ENCODE data around the gene PNMT. TPM values are rescaled to one million over a fixed set of nuclear protein-coding genes. Genes with fewer than 3 reads are reported as not detected.

PNMT gene
- total RNA-seq, 4 donors from 2014 or later: 1.4 to 28.1 (median 1.8) TPM

DNA sequence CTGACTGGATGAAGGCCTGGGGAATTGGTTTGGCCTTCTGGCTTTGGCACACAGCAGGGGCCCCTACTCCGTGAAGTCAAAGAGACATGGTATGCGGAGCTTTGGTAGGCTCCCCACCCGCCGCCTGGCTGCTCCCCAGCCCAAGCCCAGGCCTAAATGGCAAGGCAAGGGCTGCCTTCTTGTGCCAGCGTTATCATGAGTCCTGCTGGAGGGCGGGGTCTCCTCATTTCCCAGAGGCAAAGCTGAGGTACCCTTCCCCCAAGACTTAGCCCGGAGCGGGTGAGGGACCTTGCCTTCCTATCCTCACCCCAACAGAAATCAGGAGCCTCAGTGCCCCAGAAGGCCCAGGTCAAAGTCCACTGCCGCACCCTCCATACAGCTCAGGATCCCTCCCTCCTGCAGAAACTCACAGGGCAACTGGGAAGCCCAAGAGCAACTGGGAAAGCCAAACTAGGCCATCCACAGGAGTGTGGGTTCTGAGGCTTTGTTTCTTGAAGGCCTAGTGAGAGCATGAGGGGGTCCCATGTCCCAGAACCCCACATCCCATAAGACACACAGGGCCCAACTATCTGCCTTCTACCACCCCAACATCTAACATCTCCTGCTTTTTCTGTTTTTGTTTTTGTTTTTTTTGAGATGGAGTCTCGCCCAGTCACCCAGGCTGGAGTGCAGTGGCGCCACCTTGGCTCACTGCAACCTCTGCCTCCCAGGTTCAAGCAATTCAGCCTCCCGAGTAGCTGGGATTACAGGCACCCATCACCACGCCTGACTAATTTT lies 10.3 kb downstream of the PNMT start:
- Histone ChIP-seq H3K4me3 (no peak overlapping the region), H3K9me3 (no peaks in the 10 kb centered on the region), H3K36me3 (peaks cover 0 to 3% (median 0%) of the 10 kb centered on the region in 3 donors), H3K27ac (peak overlapping the region; percentile 68 to 89 (median 71)), H3K4me1 (peaks cover 9 to 48% (median 16%) of the 10 kb centered on the region in 4 donors), H3K27me3 (no peaks in the 10 kb centered on the region)
- TF ChIP-seq, protein P1, sequence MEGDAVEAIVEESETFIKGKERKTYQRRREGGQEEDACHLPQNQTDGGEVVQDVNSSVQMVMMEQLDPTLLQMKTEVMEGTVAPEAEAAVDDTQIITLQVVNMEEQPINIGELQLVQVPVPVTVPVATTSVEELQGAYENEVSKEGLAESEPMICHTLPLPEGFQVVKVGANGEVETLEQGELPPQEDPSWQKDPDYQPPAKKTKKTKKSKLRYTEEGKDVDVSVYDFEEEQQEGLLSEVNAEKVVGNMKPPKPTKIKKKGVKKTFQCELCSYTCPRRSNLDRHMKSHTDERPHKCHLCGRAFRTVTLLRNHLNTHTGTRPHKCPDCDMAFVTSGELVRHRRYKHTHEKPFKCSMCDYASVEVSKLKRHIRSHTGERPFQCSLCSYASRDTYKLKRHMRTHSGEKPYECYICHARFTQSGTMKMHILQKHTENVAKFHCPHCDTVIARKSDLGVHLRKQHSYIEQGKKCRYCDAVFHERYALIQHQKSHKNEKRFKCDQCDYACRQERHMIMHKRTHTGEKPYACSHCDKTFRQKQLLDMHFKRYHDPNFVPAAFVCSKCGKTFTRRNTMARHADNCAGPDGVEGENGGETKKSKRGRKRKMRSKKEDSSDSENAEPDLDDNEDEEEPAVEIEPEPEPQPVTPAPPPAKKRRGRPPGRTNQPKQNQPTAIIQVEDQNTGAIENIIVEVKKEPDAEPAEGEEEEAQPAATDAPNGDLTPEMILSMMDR (IDR thresholded peaks at IDR 0.05): no peak
- TF ChIP-seq POLR2A (IDR thresholded peaks at IDR 0.05): peak in 1 of 2 donors; percentile 49
- DNase-seq: peak in 2 of 3 donors; percentile 91

DNA sequence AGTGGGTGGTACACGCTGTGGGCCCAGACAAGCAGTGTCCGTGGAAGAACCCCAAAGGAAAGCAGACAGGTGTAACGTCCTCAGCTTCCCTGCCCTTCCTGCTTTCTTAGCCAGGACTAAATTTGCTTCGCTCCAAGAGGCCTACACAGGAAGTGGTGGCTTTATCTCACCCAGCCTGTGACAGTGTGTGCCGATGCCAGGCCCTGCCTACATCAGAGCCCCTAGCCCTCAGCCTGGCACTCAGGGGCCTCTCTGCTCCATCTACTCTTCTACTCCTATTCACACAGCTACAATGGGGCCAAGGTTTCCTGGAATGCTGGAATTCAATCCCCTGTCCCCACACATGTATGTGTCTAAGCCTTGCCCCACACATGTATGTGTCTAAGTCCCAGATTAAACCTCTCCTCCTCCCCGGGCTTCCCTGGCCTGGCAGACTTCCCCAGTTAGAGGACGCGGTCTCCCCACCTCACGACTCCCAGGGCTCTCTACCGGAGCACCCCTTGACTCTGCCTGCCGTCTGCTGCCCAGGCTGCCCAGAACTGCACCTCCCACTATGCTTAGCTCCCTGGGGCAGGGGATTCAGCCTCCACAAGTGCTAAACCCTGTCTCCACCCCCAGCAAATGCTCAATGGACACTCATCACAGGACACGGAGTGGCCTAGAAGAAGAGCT lies 11.4 kb downstream of the PNMT start:
- Histone ChIP-seq H3K27ac (peak overlapping the region; percentile 68 to 89 (median 71)), H3K36me3 (peaks cover 0 to 10% (median 0%) of the 10 kb centered on the region in 3 donors), H3K4me1 (peaks cover 9 to 44% (median 16%) of the 10 kb centered on the region in 4 donors), H3K4me3 (no peak overlapping the region), H3K27me3 (no peaks in the 10 kb centered on the region), H3K9me3 (no peaks in the 10 kb centered on the region)
- TF ChIP-seq POLR2A (IDR thresholded peaks at IDR 0.05): peak in 1 of 2 donors; percentile 16
- TF ChIP-seq, protein P1 (IDR thresholded peaks at IDR 0.05): no peak
- peak; percentile 55 to 79 (median 64) for DNase-seq

DNA sequence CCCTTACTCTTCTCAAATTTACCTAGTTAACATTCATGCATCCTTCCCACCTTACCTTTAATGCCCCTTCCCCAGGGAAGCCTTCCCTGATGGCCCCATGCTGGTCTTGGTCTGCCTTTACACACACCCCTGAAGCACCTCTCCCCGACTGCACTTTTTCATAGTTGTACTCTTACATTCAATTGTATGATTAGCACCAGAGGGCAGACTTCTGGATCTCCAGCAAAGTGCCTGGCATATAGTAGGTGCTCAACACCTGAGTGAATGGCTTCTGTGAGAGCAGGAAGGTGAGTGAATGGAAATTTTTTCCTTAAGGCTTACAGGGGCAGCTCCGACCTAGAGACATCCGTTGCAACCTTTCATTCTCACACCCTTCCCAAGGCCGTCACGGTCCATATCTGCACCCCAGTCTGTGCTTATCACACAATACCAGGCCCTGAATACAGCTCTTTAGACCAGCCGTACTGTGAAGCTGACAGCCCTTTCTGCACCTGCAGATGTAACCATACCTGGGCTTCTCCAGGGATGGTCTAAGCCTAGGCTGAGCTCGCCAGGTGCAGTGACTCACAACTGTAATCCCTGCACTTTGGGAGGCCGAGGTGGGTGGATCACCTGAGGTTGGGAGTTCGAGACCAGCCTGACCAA lies 15.2 kb downstream of the PNMT start:
- peaks cover 0 to 13% (median 0%) of the 10 kb centered on the region in 3 donors for H3K36me3 ChIP-seq
- H3K9me3 ChIP-seq: no peaks in the 10 kb centered on the region
- no peak overlapping the region for H3K4me3 ChIP-seq
- DNase-seq: no peak
- no peak for TF ChIP-seq POLR2A (IDR thresholded peaks at IDR 0.05)
- TF ChIP-seq, protein P1 (IDR thresholded peaks at IDR 0.05): no peak
- no peaks in the 10 kb centered on the region for H3K27me3 ChIP-seq
- H3K4me1 ChIP-seq: peaks cover 6 to 24% (median 17%) of the 10 kb centered on the region in 4 donors
- H3K27ac ChIP-seq: no peak overlapping the region

DNA sequence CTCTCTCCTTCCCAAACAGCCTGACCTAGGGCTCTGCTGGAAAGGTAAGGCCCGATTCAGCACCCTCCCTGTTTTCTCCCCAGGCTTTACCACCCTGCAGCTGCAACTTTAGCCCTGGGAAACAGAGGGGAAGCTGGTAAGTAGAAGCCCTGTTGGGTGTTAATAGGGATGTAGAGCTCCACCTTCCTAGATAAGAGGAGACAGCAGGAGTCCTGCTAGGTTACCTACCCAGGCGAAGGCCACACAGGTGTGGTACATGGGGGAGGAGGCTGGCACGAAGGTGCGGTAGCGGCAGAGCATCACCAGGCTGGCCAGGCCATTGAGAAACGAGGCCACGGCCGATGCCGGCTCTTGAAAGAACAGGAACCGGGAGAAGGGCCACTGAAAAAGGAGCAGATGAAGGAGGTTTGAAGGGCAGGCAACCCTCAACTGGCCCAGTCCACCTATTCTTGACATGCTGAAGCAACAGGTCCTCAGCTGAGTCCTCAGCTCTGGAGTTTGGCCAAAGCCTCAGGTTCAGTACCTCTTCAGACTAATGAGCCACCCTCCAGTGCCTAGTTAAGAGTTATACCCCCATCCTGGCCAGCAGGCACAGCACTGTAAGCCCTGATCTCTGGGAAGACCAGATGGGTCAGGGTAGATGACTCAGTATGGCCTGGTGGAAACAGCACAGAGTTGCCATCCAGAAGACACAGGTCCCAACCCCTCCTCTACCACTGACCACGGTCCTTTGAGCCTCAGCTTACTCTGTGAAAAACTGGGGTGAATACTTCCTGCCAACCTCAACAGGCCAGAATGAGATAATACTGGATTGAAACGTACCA lies 16.3 kb downstream of the PNMT start:
- peaks cover 3 to 20% (median 10%) of the 10 kb centered on the region in 4 donors for H3K4me1 ChIP-seq
- no peak overlapping the region for H3K27ac ChIP-seq
- TF ChIP-seq, protein P1 (IDR thresholded peaks at IDR 0.05): no peak
- TF ChIP-seq POLR2A (IDR thresholded peaks at IDR 0.05): no peak
- DNase-seq: no peak
- H3K36me3 ChIP-seq: peaks cover 0 to 13% (median 0%) of the 10 kb centered on the region in 3 donors
- H3K27me3 ChIP-seq: no peaks in the 10 kb centered on the region
- H3K9me3 ChIP-seq: no peaks in the 10 kb centered on the region
- H3K4me3 ChIP-seq: no peak overlapping the region

DNA sequence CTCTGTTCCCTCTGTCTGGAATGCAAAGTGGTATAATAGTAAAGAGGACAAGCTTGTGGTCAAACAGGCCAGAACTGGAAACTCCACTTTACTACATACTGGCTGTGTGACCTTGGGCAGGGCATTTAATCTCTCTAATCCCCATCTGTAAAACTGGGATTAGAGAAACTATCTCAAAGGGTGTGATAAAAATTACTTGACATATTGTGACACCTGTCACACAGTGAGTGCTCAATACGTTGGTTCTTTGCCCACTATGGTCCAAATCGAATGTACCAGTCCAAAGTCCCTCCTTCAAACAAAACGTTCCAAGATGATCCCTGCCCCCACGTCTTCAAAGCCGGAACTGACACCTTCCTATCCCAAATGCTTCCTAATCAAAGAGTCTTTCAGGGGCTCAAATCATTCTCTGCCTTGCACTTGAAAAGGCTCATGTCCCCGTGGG lies 18.9 kb downstream of the PNMT start:
- H3K27me3 ChIP-seq: no peaks in the 10 kb centered on the region
- DNase-seq: no peak
- peaks cover 0 to 15% (median 3%) of the 10 kb centered on the region in 4 donors for H3K4me1 ChIP-seq
- peak overlapping the region in 3 of 4 donors; percentile 68 to 80 (median 68) for H3K4me3 ChIP-seq
- no peaks in the 10 kb centered on the region for H3K9me3 ChIP-seq
- no peak for TF ChIP-seq POLR2A (IDR thresholded peaks at IDR 0.05)
- TF ChIP-seq, protein P1 (IDR thresholded peaks at IDR 0.05): no peak
- peak overlapping the region; percentile 80 to 97 (median 90) for H3K27ac ChIP-seq
- H3K36me3 ChIP-seq: peaks cover 0 to 10% (median 0%) of the 10 kb centered on the region in 3 donors
